IPS DF 19.7 (cell line): ENCODE results near the gene TUBA4A.
"Not testable (repeated sequence)": the region's sequence is repeated elsewhere in the genome, so short reads cannot be mapped to it uniquely, and the experiment has no call there.

Experiments
- DNase-seq: peaks from one replicate; pipeline ENCODE4 v3.0.0-alpha.2; 2013; ENCODE audit warnings: low read depth, low spot score

The TUBA4A gene

DNA sequence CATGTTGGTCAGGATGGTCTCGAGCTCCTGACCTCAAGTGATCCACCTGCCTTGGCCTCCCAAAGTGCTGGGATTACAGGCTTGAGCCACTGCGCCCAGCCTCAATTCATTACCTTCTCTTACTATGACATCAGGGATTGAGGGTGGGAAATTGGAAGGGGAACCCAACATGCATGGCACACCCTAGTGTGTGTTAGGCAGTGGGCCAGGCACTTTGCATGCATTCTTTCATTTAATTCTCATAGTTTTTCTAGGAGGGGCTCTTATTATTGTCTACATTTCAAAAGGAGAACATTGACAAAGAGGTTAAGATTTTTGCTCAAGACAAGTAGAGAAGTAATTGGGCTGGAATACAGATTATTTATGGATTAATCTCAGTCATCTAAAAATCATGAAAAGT lies 14.6 kb upstream of the TUBA4A start:
- DNase-seq = no peak

GRCh38 chr2:219266886-219267285 lies 13.2 kb upstream of the TUBA4A start:
- no peak for DNase-seq

DNA sequence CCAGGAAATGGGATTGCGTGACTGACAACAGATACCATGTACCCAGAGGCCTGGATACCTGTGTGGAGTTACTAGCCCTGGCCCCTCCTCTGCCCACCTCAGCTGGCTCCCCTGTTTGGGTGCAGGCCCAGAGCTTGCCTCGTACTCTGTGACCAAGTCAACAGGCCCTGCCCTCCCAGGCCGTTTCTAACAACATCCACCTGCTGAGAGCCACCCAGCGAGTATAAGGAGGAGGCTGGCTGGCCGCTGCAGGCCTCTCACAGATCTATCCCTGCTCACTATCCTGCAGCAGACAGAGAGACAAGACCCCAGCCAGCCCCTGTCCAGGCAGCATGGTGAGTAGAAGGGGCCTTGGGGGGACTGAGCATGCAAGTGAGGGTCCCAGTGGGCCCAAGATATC lies 12.5 kb upstream of the TUBA4A start:
- DNase-seq = no peak

- no peak for DNase-seq
These were observed 7.5 kb upstream of the TUBA4A start for GRCh38 chr2:219261024-219261855.

DNA sequence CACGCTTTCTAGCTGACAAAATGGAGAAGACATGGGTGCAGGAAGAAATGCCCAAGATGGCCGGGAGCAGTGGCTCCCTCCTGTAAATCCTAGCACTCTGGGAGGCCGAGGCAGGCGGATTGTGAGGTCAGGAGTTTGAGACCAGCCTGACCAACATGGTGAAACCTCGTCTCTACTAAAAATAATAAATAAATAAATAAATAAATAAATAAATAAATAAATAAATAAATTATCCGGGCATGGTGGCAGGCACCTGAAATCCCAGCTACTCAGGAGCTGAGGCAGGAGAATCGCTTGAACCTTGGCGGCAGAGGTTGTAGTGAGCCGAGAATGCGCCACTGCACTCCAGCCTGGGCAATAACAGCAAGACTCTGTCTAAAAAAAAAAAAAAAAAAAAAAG lies 5.2 kb upstream of the TUBA4A start:
- not testable (repeated sequence) for DNase-seq

- DNase-seq = no peak
These were observed 978 bp upstream of the TUBA4A start for GRCh38 chr2:219254590-219255201.

GRCh38 chr2:219252900-219253752 lies 592 bp downstream of the TUBA4A start, which contains the start of gene TUBA4B:
Gene TUBA4B, plus strand, starts transcription at chr2:219253243. Its CDS starts 165 bp downstream, at chr2:219253408.
- DNase-seq = no peak

DNA sequence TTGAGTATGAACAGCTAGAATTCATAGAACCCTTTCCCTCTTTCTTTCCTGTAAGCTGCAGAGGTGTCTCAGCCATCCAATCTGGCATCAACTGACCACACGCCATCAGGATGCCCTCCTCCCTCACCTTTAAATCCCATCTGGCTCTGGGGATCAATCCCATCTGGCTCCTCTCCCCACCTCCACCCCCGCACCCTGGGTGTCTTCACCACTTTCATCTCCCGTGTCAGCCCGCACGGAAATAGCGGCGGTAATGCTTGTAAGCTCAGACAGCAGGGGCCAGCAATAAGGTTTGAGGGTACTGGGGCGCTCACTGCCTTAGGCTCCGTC lies 1.2 kb downstream of the TUBA4A start:
- no peak for DNase-seq

GRCh38 chr2:219252084-219252483 lies 1.6 kb downstream of the TUBA4A start:
- no peak for DNase-seq

GRCh38 chr2:219251656-219252055 lies 2.1 kb downstream of the TUBA4A start:
- no peak for DNase-seq

- no peak for DNase-seq
These were observed 3.5 kb downstream of the TUBA4A start for GRCh38 chr2:219250049-219250781.

GRCh38 chr2:219249203-219249980 lies 4.3 kb downstream of the TUBA4A start:
- no peak for DNase-seq

DNA sequence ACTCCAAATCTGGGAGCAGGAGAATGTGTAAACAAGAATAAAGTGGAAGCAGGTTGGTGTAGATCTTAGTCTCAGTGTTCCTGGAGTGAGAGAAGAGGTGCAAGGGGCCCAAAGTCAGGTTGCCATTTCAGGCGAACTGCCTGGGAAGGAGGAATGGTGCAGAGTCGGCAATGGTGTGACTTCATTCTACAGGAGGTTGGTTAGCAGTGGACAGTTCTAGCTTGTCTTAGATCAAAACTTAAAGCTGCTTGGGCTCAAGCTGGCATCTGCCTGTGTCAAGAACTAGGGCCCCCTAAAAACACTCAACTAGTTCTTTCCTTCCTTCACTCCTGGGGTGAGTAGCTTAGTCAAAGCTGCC lies 4.9 kb downstream of the TUBA4A start:
- DNase-seq = no peak

GRCh38 chr2:219247678-219248642 lies 5.8 kb downstream of the TUBA4A start:
- DNase-seq = no peak

DNA sequence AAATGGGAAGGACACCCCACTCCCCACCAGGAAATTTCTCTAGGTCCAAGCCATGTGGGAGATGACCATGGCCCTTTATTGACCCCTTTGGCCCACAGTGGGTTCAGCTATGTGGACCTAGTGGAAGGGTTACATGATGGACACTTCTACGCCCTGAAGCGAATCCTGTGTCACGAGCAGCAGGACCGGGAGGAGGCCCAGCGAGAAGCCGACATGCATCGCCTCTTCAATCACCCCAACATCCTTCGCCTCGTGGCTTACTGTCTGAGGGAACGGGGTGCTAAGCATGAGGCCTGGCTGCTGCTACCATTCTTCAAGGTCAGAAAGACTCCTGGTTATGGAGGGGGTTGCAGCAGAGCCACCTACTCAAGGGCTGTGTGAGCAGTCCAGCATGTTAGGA lies 7.2 kb downstream of the TUBA4A start:
- no peak for DNase-seq

- DNase-seq = no peak
These were observed 7.9 kb downstream of the TUBA4A start for GRCh38 chr2:219245899-219246230.

DNA sequence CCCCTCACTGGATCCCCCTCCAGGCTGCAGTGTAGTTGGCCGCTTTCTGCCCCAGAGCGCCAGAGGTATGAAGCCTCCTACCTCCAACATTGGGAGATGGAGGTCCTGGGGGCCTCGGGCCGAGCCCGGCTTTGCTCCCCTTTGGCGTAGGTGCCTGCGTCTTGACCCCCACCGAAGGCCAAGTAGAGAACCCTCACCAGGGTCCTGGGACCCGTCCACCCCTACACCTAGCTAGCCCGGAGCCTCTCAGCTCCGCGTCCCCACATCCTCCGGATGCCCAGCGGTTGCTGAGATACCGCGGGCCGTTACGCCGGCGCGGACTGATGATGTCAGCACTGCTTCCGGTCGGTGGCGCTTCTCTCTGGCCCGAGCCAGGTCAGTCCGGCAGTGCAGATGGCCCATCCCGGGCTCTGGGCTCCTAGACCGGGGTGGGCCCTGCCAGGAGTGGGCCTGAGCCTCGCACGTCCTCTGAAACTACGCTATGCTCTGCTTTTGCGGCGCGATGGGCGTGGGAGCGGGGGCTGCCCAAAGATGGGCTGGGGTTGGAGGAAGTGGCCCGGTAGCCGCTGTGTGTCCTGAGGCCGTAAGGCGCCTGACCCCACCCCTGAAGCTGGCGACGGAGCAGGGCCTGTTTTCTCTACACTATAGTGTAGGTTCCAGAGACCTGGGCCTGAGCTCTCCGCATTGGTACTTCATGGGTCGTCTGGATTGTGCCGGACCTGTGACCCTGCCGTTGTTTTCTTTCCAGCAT lies 8.4 kb downstream of the TUBA4A start, which contains the start of the genes GLB1L and STK16:
TSS of gene GLB1L (minus strand) at position 297 of the 751 bp plus-strand sequence. CDS start 1,871 bp downstream, outside the sequence.
TSS of gene STK16 (plus strand) at position 332 of the 751 bp plus-strand sequence. CDS start 521 bp downstream, outside the sequence.
- no peak for DNase-seq

DNA sequence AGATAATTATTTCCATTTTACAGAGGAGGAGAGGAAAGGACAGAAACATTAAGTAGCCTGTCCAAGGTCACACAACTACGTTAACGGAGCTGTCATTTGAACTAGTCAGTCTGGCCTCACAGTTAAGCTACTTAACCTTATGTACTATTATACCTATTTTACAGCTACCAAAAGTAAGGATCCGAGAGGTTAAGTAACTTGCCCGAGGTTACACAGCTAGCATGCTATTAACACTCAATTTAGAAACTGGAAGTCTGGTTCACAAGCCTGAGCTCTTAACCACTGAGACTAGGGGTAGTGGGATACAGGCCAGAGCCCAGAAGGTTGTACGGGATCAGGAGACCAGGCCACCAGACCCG lies 8.9 kb downstream of the TUBA4A start:
- no peak for DNase-seq

GRCh38 chr2:219243291-219243761 lies 10.4 kb downstream of the TUBA4A start:
- no peak for DNase-seq
